ENCODE results near the gene PKP1.

- TF ChIP-seq CTCF (conservative IDR thresholded peaks at IDR 0.05; ENCODE audit: low read depth, low read length) = no peak
- TF ChIP-seq POLR2A (IDR thresholded peaks at IDR 0.05; ENCODE audit: low read depth, low read length) = no peak
- TF ChIP-seq MAZ (IDR thresholded peaks at IDR 0.05; ENCODE audit: borderline replicate concordance, low read depth, low read length) = no peak
- TF ChIP-seq RFX5 (IDR thresholded peaks at IDR 0.05; ENCODE audit: low read depth, low read length) = no peak
- no peak for TF ChIP-seq MXI1 (IDR thresholded peaks at IDR 0.05; ENCODE audit: borderline replicate concordance, low read depth, low read length)
- no peak for TF ChIP-seq USF2 (IDR thresholded peaks at IDR 0.05; ENCODE audit: low read depth, low read length)
- no peak for TF ChIP-seq CEBPB (IDR thresholded peaks at IDR 0.05; ENCODE audit: low read depth, low read length)
- TF ChIP-seq MAFK (IDR thresholded peaks at IDR 0.05; ENCODE audit: low read depth, low read length) = no peak
- no peak for TF ChIP-seq RAD21 (IDR thresholded peaks at IDR 0.05; ENCODE audit: low read length)
Observed at GRCh38 chr1:201300641-201301040, 17.3 kb downstream of the PKP1 start.

All from IMR-90 (cell line).